Measurements from ENCODE around the gene SLC25A43.

The SLC25A43 gene

DNA sequence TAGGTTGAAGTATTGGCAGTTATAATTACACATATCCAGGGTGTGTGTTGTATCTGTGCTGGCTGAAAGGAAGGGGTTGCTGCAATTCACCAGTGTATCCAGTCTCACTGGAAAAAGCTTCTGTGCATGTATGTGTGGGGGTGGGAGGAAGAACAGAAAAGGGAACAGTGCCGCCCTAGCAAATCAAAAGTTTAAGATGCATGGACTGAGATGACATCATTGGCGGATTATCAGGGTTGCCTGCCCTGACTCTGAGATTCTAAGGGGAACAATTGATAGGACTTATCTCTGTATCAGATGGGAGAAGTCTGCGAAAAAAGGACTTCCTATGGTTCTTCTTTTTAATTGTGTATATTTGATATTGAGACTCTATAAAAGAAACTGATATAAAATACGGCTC, 3.5 kb downstream of the SLC25A43 start:
- TF ChIP-seq, protein P1, sequence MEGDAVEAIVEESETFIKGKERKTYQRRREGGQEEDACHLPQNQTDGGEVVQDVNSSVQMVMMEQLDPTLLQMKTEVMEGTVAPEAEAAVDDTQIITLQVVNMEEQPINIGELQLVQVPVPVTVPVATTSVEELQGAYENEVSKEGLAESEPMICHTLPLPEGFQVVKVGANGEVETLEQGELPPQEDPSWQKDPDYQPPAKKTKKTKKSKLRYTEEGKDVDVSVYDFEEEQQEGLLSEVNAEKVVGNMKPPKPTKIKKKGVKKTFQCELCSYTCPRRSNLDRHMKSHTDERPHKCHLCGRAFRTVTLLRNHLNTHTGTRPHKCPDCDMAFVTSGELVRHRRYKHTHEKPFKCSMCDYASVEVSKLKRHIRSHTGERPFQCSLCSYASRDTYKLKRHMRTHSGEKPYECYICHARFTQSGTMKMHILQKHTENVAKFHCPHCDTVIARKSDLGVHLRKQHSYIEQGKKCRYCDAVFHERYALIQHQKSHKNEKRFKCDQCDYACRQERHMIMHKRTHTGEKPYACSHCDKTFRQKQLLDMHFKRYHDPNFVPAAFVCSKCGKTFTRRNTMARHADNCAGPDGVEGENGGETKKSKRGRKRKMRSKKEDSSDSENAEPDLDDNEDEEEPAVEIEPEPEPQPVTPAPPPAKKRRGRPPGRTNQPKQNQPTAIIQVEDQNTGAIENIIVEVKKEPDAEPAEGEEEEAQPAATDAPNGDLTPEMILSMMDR (IDR thresholded peaks at IDR 0.05) = no peak

DNA sequence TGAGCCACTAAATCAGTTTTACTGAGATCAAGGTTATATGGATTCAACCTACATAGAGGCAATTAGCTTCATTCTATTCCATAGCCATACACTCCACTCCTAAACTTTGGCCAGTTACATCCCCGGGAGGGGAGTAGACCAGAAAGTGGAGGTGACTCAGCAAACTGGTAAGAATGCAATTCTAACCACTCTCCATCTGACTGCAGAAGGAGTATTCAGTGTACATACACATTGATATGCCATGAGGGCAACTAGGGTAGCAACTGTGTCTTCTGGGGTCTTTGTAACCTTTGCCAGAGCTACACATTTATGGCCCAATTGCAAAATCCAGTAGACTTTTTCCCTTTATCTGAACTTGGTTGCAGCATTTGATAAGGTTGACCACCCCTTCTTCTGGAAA, 7.6 kb downstream of the SLC25A43 start:
- TF ChIP-seq, protein P1 (IDR thresholded peaks at IDR 0.05) = no peak

DNA sequence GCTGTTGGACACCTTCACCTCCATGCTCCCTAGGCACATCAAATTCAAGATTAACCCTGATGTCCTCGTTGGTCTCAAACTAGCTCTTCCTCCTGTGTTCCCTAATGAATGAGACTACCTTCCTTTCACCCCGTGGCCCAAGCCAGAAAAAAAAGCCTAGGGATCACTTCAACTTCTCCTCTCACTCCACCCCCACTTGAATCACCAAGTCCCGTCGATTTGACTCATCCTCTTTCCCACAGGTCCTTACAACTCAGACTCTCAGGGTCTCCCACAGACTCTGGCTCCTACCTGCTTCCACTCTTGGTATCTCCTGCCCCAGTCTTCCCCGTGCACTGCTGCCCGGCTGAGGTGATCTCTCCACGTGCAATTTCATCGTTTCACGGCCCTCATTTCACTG, 8.5 kb downstream of the SLC25A43 start:
- TF ChIP-seq, protein P1 (IDR thresholded peaks at IDR 0.05) = no peak

DNA sequence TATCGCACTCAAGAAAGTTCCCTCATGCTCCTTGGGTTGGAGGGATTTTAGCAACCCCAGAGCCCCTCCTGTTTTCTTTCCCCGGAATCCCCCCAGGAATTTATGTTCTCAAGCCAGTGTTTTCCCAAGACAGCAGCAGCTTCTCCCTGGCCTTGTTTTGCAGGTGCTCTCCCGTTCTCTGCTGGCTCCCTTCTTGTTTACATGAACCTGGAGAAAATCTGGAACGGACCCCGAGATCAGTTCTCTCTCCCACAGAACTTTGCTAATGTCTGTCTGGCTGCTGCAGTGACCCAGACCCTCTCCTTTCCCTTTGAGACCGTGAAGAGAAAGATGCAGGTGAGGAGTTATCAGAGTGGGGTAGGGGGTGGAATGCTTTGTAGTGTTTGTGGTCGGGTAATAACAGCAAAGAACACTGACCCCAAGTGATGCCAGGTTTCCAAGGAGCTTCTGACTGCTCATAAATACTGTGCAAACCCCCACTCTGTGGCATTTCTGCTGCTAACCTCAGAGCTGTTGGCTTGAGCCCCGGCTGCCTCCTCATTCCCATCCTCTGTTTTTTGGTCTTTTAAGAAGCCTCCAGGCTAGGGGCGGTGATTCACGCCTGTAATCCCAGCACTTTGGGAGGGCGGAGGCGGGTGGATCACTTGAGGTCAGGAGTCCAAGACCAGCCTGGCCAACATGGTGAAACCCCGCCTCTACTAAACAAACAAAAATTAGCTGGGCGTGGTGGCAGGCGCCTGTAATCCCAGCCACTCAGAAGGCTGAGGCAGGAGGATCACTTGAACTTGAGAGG, 11.1 kb downstream of the SLC25A43 start:
- TF ChIP-seq, protein P1 (IDR thresholded peaks at IDR 0.05) = no peak

DNA sequence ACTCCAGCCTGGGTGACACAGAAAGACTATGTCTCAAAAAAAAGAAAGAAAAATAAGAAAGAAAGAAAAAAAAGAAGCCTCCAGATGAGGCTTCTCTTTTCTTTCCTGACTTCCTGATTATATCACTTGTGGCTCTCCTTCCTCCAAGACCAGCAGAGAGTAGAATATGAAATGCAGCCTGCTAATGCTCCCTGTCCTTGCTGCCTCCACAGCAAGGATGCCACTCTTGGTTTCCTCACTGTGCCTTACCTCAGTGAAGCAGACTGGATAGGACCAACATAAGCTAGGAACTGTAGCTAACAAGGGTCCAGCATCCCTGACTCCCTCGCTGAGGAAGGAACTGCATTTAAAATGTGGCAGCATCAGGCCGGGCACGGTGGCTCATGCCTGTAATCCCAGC, 11.7 kb downstream of the SLC25A43 start:
- TF ChIP-seq, protein P1 (IDR thresholded peaks at IDR 0.05) = no peak

DNA sequence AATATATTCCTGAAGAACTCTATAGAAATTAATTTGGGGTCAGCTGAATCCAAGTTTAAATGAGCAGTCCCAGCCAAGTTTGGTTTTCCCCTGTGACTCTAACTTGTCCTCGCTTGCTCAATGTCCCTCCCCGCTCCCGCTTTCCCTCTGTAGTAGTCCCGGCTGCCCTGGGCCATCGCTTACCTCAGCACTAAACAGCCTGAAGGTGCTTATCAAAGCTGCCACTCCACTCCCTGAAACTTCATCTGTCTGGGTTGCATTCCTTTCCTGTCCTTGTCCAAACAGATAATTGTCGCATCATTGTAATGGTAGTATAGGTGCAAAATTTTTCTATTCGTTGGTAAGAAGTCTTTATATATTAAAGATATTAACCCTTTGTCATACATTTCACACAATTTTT, 12.8 kb downstream of the SLC25A43 start:
- TF ChIP-seq, protein P1 (IDR thresholded peaks at IDR 0.05) = no peak

DNA sequence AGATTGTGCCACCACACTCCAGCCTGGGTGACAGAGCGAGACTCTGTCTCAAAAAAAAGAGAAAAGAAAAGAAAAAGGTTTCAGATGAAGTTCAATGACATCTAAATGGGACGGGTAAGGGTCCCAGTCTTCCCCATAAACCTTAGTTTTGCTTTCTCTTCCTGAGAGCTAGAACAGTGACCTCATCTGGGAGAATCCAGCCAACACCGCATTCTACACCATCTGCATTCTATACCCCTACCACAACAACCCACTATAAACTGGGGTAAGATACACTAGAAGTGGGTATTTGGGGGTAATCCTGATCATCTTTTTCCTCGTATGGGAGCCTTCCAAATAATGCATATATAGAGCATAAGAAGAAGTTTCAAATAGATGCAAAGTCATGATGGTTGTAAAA, 18.2 kb downstream of the SLC25A43 start:
- TF ChIP-seq, protein P1 (IDR thresholded peaks at IDR 0.05) = no peak

DNA sequence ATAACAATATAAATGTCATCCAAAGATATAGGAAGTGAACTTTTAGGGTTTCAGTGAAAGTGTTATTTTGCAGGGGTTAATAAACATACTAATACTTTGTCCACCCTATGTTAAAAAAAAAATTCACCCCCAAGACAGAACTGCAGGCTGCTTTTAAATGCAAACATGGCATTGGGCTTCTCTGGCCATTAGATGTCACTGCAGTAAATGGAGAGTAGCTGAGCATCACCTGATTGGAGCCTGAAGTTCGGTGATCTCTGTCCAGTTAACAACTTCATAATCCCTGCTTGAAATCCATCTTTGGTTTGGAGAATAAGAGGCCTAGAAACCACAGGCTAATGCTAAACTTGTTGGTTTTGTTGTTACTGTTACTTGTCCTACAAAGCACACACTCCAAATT, 18.7 kb downstream of the SLC25A43 start:
- TF ChIP-seq, protein P1 (IDR thresholded peaks at IDR 0.05) = peak; percentile 55

Data from LNCAP (cell line).